ENCODE results near the gene UMODL1. TPM values are rescaled to one million over a fixed set of nuclear protein-coding genes. Genes with fewer than 3 reads are reported as not detected.
A peak's percentile ranks its signal among the peaks of the same experiment; 100 is the strongest.

Gene UMODL1
- total RNA-seq, 4 donors from 2014 or later: 0.15 to 0.21 TPM; not detected in 2

GRCh38 chr21:42151948-42152220 lies 80.8 kb downstream of the UMODL1 start:
- H3K9me3 ChIP-seq: no peaks in the 10 kb centered on the region
- no peak for DNase-seq (ENCODE audit: low spot score in 2 of 2)
- TF ChIP-seq CTCF (IDR thresholded peaks at IDR 0.05) (no peak), EP300 (IDR thresholded peaks at IDR 0.05) (no peak), POLR2A (IDR thresholded peaks at IDR 0.05) (no peak), POLR2AphosphoS5 (IDR thresholded peaks at IDR 0.05) (no peak)
- H3K4me1 ChIP-seq: peaks cover 9% of the 10 kb centered on the region
- H3K36me3 ChIP-seq: no peaks in the 10 kb centered on the region
- no peak overlapping the region for H3K4me3 ChIP-seq
- H3K27ac ChIP-seq: no peak overlapping the region
- no peaks in the 10 kb centered on the region for H3K27me3 ChIP-seq

GRCh38 chr21:42153046-42153686 lies 82.0 kb downstream of the UMODL1 start:
- WGBS: 93% methylated on average over 14 of the region's 15 CpGs
- TF ChIP-seq POLR2AphosphoS5 (IDR thresholded peaks at IDR 0.05) (no peak), EP300 (IDR thresholded peaks at IDR 0.05) (no peak), POLR2A (IDR thresholded peaks at IDR 0.05) (no peak), CTCF (IDR thresholded peaks at IDR 0.05) (no peak)
- no peak overlapping the region for H3K4me3 ChIP-seq
- H3K9me3 ChIP-seq: no peaks in the 10 kb centered on the region
- H3K27me3 ChIP-seq: no peaks in the 10 kb centered on the region
- no peak overlapping the region for H3K27ac ChIP-seq
- peaks cover 14% of the 10 kb centered on the region for H3K4me1 ChIP-seq
- peak; percentile 60 to 70 for DNase-seq (ENCODE audit: low spot score in 2 of 2)
- H3K36me3 ChIP-seq: no peaks in the 10 kb centered on the region

GRCh38 chr21:42153746-42154145 lies 82.6 kb downstream of the UMODL1 start:
- peak; percentile 53 to 54 for DNase-seq (ENCODE audit: low spot score in 2 of 2)
- WGBS: 79% methylated on average over 4 of the region's 13 CpGs
- no peaks in the 10 kb centered on the region for H3K27me3 ChIP-seq

GRCh38 chr21:42154237-42155044 lies 83.3 kb downstream of the UMODL1 start:
- no peaks in the 10 kb centered on the region for H3K27me3 ChIP-seq

More at GRCh38 chr21:42153746-42154145, 82.6 kb downstream of the UMODL1 start:
- H3K9me3 ChIP-seq: no peaks in the 10 kb centered on the region
- no peak for TF ChIP-seq POLR2AphosphoS5 (IDR thresholded peaks at IDR 0.05)
- no peak for TF ChIP-seq CTCF (IDR thresholded peaks at IDR 0.05)
- TF ChIP-seq POLR2A (IDR thresholded peaks at IDR 0.05): no peak
- TF ChIP-seq EP300 (IDR thresholded peaks at IDR 0.05): no peak
- H3K4me3 ChIP-seq: no peak overlapping the region
- H3K36me3 ChIP-seq: no peaks in the 10 kb centered on the region
- peaks cover 14% of the 10 kb centered on the region for H3K4me1 ChIP-seq
- no peak overlapping the region for H3K27ac ChIP-seq

More at GRCh38 chr21:42154237-42155044, 83.3 kb downstream of the UMODL1 start:
- Histone ChIP-seq H3K4me3 (no peak overlapping the region), H3K27ac (no peak overlapping the region), H3K4me1 (peaks cover 14% of the 10 kb centered on the region), H3K9me3 (no peaks in the 10 kb centered on the region), H3K36me3 (no peaks in the 10 kb centered on the region)
- 85% methylated on average over 11 of the region's 17 CpGs for WGBS
- peak; percentile 34 to 67 for DNase-seq (ENCODE audit: low spot score in 2 of 2)
- TF ChIP-seq POLR2A (IDR thresholded peaks at IDR 0.05): no peak
- no peak for TF ChIP-seq CTCF (IDR thresholded peaks at IDR 0.05)
- TF ChIP-seq EP300 (IDR thresholded peaks at IDR 0.05): no peak
- no peak for TF ChIP-seq POLR2AphosphoS5 (IDR thresholded peaks at IDR 0.05)

All from suprapubic skin (tissue), 4 donors.